AG04450 (cell line): ENCODE results near the gene TAPBP. TPM values are rescaled to one million over a fixed set of nuclear protein-coding genes. Genes with fewer than 3 reads are reported as not detected.

Source experiments
- CTCF ChIA-PET: fragments of 300-600, 350-600 bp; formaldehyde crosslinking; extraction: SDS; loops from one replicate; lab custom pipeline; 2022; ENCODE audit warnings: antibody characterized with exemption, inconsistent platforms; lab: Charles Lee
- POLR2A ChIA-PET: fragments of 350-600 bp; formaldehyde crosslinking; extraction: SDS; loops from one replicate; lab custom pipeline; 2021; ENCODE audit warnings: antibody characterized with exemption, inconsistent platforms; lab: Yijun Ruan, JAX
- DNase-seq: peaks from one replicate; pipeline ENCODE4 v3.0.0-alpha.2; 2011; ENCODE audit warnings: low read depth, low spot score
- H3K27ac ChIP-seq: one replicate; pipeline ENCODE4 v1.5.1; 2012; ENCODE audit warnings: low read depth, low read length, control low read depth
- H3K27me3 ChIP-seq: one replicate; pipeline ENCODE4 v1.6.0; 2012; ENCODE audit warnings: low read length; ENCODE audit not compliant: control insufficient read depth, insufficient read depth
- H3K4me3 ChIP-seq: 2 replicates; pipeline ENCODE4 v1.5.1; 2011; ENCODE audit warnings: mild to moderate bottlenecking, low read depth, low read length, control low read depth
- H3K9me3 ChIP-seq: 2 replicates; pipeline ENCODE4 v1.5.1; 2012; ENCODE audit warnings: low read length; ENCODE audit not compliant: control insufficient read depth, insufficient read depth
- CTCF ChIP-seq: IDR thresholded peaks from 2 replicates; pipeline ENCODE4 v1.5.1; 2011; ENCODE audit warnings: low read depth, low read length, control low read depth, inconsistent platforms
- polyA plus RNA-seq: library from polyadenylated mRNA; depleted of rRNA; stranded (reverse); fragments of >200 nt; gene quantifications from 2 replicates; pipeline ENCODE4 v1.2.3, GENCODE V29; 2011

The TAPBP gene
- polyA plus RNA-seq, 1 experiment: 29.3 TPM

GRCh38 chr6:33329058-33329457 is 15.2 kb upstream of the TAPBP start:
- no peak for TF ChIP-seq CTCF
- POLR2A ChIA-PET: no interaction called here
- Histone ChIP-seq H3K4me3 (no peak overlapping the region), H3K27ac (no peak overlapping the region), H3K9me3 (no peaks in the 10 kb centered on the region), H3K27me3 (peaks cover 3% of the 10 kb centered on the region)
- DNase-seq: no peak
- CTCF ChIA-PET: interaction anchor here (1.0 kb wide), 1 partner anchor 62 kb away, joined by 3 read pairs; no protein-coding TSS in a partner anchor

GRCh38 chr6:33324125-33324524 is 10.2 kb upstream of the TAPBP start:
- Histone ChIP-seq H3K9me3 (no peaks in the 10 kb centered on the region), H3K27me3 (peaks cover 3% of the 10 kb centered on the region), H3K4me3 (no peak overlapping the region), H3K27ac (no peak overlapping the region)
- POLR2A ChIA-PET: no interaction called here
- no peak for DNase-seq
- CTCF ChIA-PET: interaction anchor here (0.6 to 3.2 kb wide), 2 partner anchors 67 to 254 kb away, joined by 4 to 15 read pairs; no protein-coding TSS in a partner anchor
- TF ChIP-seq CTCF: no peak

GRCh38 chr6:33323623-33323948 is 9.7 kb upstream of the TAPBP start:
- DNase-seq: no peak
- Histone ChIP-seq H3K27ac (peak overlapping the region; percentile 93), H3K27me3 (no peaks in the 10 kb centered on the region), H3K4me3 (peak overlapping the region; percentile 78), H3K9me3 (no peaks in the 10 kb centered on the region)
- POLR2A ChIA-PET: interaction anchor here (0.6 kb wide), 1 partner anchor 10 kb away, joined by 3 read pairs; no protein-coding TSS in a partner anchor
- CTCF ChIA-PET: no interaction called here
- no peak for TF ChIP-seq CTCF

GRCh38 chr6:33321227-33321626 is 7.3 kb upstream of the TAPBP start:
- Histone ChIP-seq H3K4me3 (peak overlapping the region; percentile 78), H3K27ac (peak overlapping the region; percentile 99), H3K9me3 (no peaks in the 10 kb centered on the region), H3K27me3 (no peaks in the 10 kb centered on the region)
- no peak for DNase-seq
- ChIA-PET POLR2A (interaction anchor here (1.5 kb wide), 1 partner anchor 49 kb away, joined by 8 read pairs; the partner anchor contains the start of genes RPS18 and VPS52), CTCF (interaction anchor here (1.2 kb wide), 2 partner anchors 70 to 73 kb away, joined by 3 to 4 read pairs; no protein-coding TSS in a partner anchor)
- TF ChIP-seq CTCF: no peak

- peak overlapping the region; percentile 99 for H3K27ac ChIP-seq
- H3K4me3 ChIP-seq: peak overlapping the region; percentile 78
- no peaks in the 10 kb centered on the region for H3K9me3 ChIP-seq
- ChIA-PET POLR2A (interaction anchor here (0.7 to 1.5 kb wide), 5 partner anchors 8 to 349 kb away, joined by 3 to 8 read pairs (median 4); partner anchors contain the start of genes RGL2, RPS18 and VPS52), CTCF (interaction anchor here (1.0 to 1.2 kb wide), 3 partner anchors 25 to 72 kb away, joined by 3 to 6 read pairs (median 4); no protein-coding TSS in a partner anchor)
- peak; percentile 84 for DNase-seq
- no peak for TF ChIP-seq CTCF
- no peaks in the 10 kb centered on the region for H3K27me3 ChIP-seq
Observed at GRCh38 chr6:33320315-33321181, 6.7 kb upstream of the TAPBP start.
